Mesenchymal stem cell (in vitro differentiated cells and primary cell): ENCODE data around the gene SYT14.

Experiments used
- DNase-seq: peaks from one replicate; pipeline ENCODE4 v3.0.0-alpha.2; 2013
- H2AFZ ChIP-seq: one replicate; pipeline ENCODE4 v1.6.1; 2013; ENCODE audit warnings: low read depth, mild to moderate bottlenecking, control low read depth, inconsistent platforms, low read length, moderate library complexity
- H2AK5ac ChIP-seq: 2 replicates; pipeline ENCODE4 v1.6.1; 2013; ENCODE audit warnings: low read length, moderate library complexity, mild to moderate bottlenecking, inconsistent platforms; ENCODE audit not compliant: severe bottlenecking
- H2BK120ac ChIP-seq: one replicate; pipeline ENCODE4 v1.6.1; 2013; ENCODE audit warnings: low read depth, mild to moderate bottlenecking, inconsistent platforms, low read length, moderate library complexity
- H2BK12ac ChIP-seq, 2 experiments: one replicate each; pipeline ENCODE4 v1.6.1; 2013; ENCODE audit warnings: inconsistent platforms in 2 of 2, low read length in 2 of 2, mild to moderate bottlenecking in 2 of 2, moderate library complexity in 2 of 2, control low read depth in 1 of 2
- H2BK15ac ChIP-seq: one replicate; pipeline ENCODE4 v1.6.1; 2013; ENCODE audit warnings: mild to moderate bottlenecking, low read depth, inconsistent platforms; ENCODE audit not compliant: poor library complexity, severe bottlenecking
- H2BK5ac ChIP-seq: 2 replicates; pipeline ENCODE4 v1.6.1; 2013; ENCODE audit warnings: low read depth, mild to moderate bottlenecking, low read length, control low read depth, inconsistent platforms; ENCODE audit not compliant: poor library complexity, severe bottlenecking
- H3K14ac ChIP-seq, 2 experiments: one replicate each; pipeline ENCODE4 v1.6.1; 2013; ENCODE audit warnings: inconsistent platforms in 2 of 2, low read length in 2 of 2, control low read depth in 1 of 2, mild to moderate bottlenecking in 1 of 2, moderate library complexity in 1 of 2
- H3K18ac ChIP-seq, 2 experiments: one replicate each; pipeline ENCODE4 v1.6.1; 2013; ENCODE audit warnings: inconsistent platforms in 2 of 2, low read length in 2 of 2, control low read depth in 1 of 2, low read depth in 1 of 2, mild to moderate bottlenecking in 1 of 2
- H3K23ac ChIP-seq, 2 experiments: one replicate each; pipeline ENCODE4 v1.6.1; 2013; ENCODE audit warnings: inconsistent platforms in 2 of 2, low read length in 2 of 2, mild to moderate bottlenecking in 2 of 2, moderate library complexity in 2 of 2, control low read depth in 1 of 2
- H3K27ac ChIP-seq: 2 replicates; pipeline ENCODE4 v1.5.1; 2013; ENCODE audit warnings: mild to moderate bottlenecking, moderate library complexity, low read length, control low read depth, inconsistent platforms; ENCODE audit not compliant: poor library complexity, severe bottlenecking
- H3K27me3 ChIP-seq, 2 experiments: 2 replicates each; pipeline versions ENCODE4 v1.6.1 to v1.7.0; 2013; ENCODE audit warnings: low read length in 2 of 2, mild to moderate bottlenecking in 2 of 2, moderate library complexity in 2 of 2, control low read depth in 1 of 2, inconsistent platforms in 1 of 2; ENCODE audit not compliant: control insufficient read depth in 1 of 2, insufficient read depth in 1 of 2
- H3K36me3 ChIP-seq, 2 experiments: 2 replicates each; pipeline versions ENCODE4 v1.6.1 to v1.7.0; 2013; ENCODE audit warnings: low read length in 2 of 2, control low read depth in 1 of 2, inconsistent platforms in 1 of 2, low read depth in 1 of 2, mild to moderate bottlenecking in 1 of 2; ENCODE audit not compliant: insufficient read depth in 2 of 2, control insufficient read depth in 1 of 2
- H3K4ac ChIP-seq, 2 experiments: one replicate each; pipeline ENCODE4 v1.6.1; 2013; ENCODE audit warnings: inconsistent platforms in 2 of 2, low read length in 2 of 2, mild to moderate bottlenecking in 2 of 2, moderate library complexity in 2 of 2, control low read depth in 1 of 2, low read depth in 1 of 2
- H3K4me1 ChIP-seq: 2 replicates; pipeline ENCODE4 v1.6.1; 2013; ENCODE audit warnings: low read depth, low read length, control low read depth; ENCODE audit not compliant: control insufficient read depth, insufficient read depth
- H3K4me2 ChIP-seq: 2 replicates; pipeline ENCODE4 v1.6.1; 2013; ENCODE audit warnings: low read length, mild to moderate bottlenecking, inconsistent platforms; ENCODE audit not compliant: poor library complexity, severe bottlenecking
- H3K4me3 ChIP-seq, 2 experiments: 2 replicates each; pipeline versions ENCODE4 v1.5.1 to v1.7.0; 2013; ENCODE audit warnings: low read length in 2 of 2, mild to moderate bottlenecking in 2 of 2, control low read depth in 1 of 2, low read depth in 1 of 2; ENCODE audit not compliant: insufficient read depth in 1 of 2
- H3K79me1 ChIP-seq: replicated peaks from 2 replicates; pipeline ENCODE4 v1.6.1; 2013; ENCODE audit warnings: mild to moderate bottlenecking, control low read depth, low read length, inconsistent platforms; ENCODE audit not compliant: poor library complexity, severe bottlenecking
- H3K9ac ChIP-seq: 2 replicates; pipeline ENCODE4 v1.7.0; 2013; ENCODE audit warnings: mild to moderate bottlenecking, low read length, moderate library complexity
- H3K9me3 ChIP-seq: 2 replicates; pipeline ENCODE4 v1.7.0; 2013; ENCODE audit warnings: mild to moderate bottlenecking, low read length; ENCODE audit not compliant: control insufficient read depth
- H4K8ac ChIP-seq: one replicate; pipeline ENCODE4 v1.6.1; 2013; ENCODE audit warnings: inconsistent platforms, mild to moderate bottlenecking, low read length, moderate library complexity
- H4K91ac ChIP-seq: one replicate; pipeline ENCODE4 v1.6.1; 2013; ENCODE audit warnings: mild to moderate bottlenecking, low read length, inconsistent platforms
- WGBS: methylation state at CpG from one replicate; pipeline ENCODE4 v1.1.7; 2013; ENCODE audit warnings: mixed read lengths; 5-methylcytosine and 5-hydroxymethylcytosine counted together

Gene SYT14

GRCh38 chr1:209945377-209945776 lies 7.4 kb downstream of the SYT14 start:
- DNase-seq = no peak
- no peak overlapping the region for H3K23ac ChIP-seq
- H2BK5ac ChIP-seq = no peak overlapping the region
- peaks cover 0 to 10% of the 10 kb centered on the region in 2 experiments for H3K27me3 ChIP-seq
- H3K14ac ChIP-seq = no peak overlapping the region
- H3K27ac ChIP-seq = no peak overlapping the region
- H3K4me1 ChIP-seq = no peaks in the 10 kb centered on the region
- no peak overlapping the region for H2AFZ ChIP-seq
- H3K4me2 ChIP-seq = no peak overlapping the region
- no peak overlapping the region for H3K9ac ChIP-seq
- H3K4ac ChIP-seq = no peak overlapping the region
- no peaks in the 10 kb centered on the region for H3K36me3 ChIP-seq
- no peak overlapping the region for H2BK15ac ChIP-seq
- no peak overlapping the region for H4K8ac ChIP-seq
- H2AK5ac ChIP-seq = no peak overlapping the region
- no peaks in the 10 kb centered on the region for H3K9me3 ChIP-seq
- H2BK12ac ChIP-seq = no peak overlapping the region
- no peak overlapping the region for H2BK120ac ChIP-seq
- 66% methylated on average over 2 of the region's 2 CpGs for WGBS
- H4K91ac ChIP-seq = no peak overlapping the region
- H3K4me3 ChIP-seq = no peak overlapping the region
- peaks cover 6% of the 10 kb centered on the region for H3K79me1 ChIP-seq
- H3K18ac ChIP-seq = no peak overlapping the region

- H4K91ac ChIP-seq = no peak overlapping the region
- no peak overlapping the region for H2AK5ac ChIP-seq
Measured at GRCh38 chr1:209948155-209948554, 10.1 kb downstream of the SYT14 start.

GRCh38 chr1:209956116-209956515 lies 18.1 kb downstream of the SYT14 start:
- peaks cover 0 to 4% of the 10 kb centered on the region in 2 experiments for H3K27me3 ChIP-seq
- H3K14ac ChIP-seq = no peak overlapping the region
- H2BK12ac ChIP-seq = no peak overlapping the region
- no peaks in the 10 kb centered on the region for H3K4me1 ChIP-seq
- H3K9ac ChIP-seq = no peak overlapping the region
- no peak overlapping the region for H3K18ac ChIP-seq
- H2AK5ac ChIP-seq = no peak overlapping the region
- H3K36me3 ChIP-seq = no peaks in the 10 kb centered on the region
- DNase-seq = no peak
- H3K4me3 ChIP-seq = no peak overlapping the region
- H2BK5ac ChIP-seq = no peak overlapping the region
- H4K8ac ChIP-seq = no peak overlapping the region
- H3K27ac ChIP-seq = no peak overlapping the region
- H2BK15ac ChIP-seq = no peak overlapping the region
- H3K23ac ChIP-seq = no peak overlapping the region
- no peak overlapping the region for H4K91ac ChIP-seq
- H3K4me2 ChIP-seq = no peak overlapping the region
- peaks cover 2% of the 10 kb centered on the region for H3K79me1 ChIP-seq
- H2BK120ac ChIP-seq = no peak overlapping the region
- peaks cover 5% of the 10 kb centered on the region for H3K9me3 ChIP-seq
- WGBS = no CpG with 5 or more reads among the region's 2 CpGs
- H3K4ac ChIP-seq = no peak overlapping the region
- no peak overlapping the region for H2AFZ ChIP-seq

More at GRCh38 chr1:209948155-209948554, 10.1 kb downstream of the SYT14 start:
- no peak overlapping the region for H3K18ac ChIP-seq
- 100% methylated on average over 1 of the region's 3 CpGs for WGBS
- H2BK12ac ChIP-seq = no peak overlapping the region
- H2BK120ac ChIP-seq = no peak overlapping the region
- H3K23ac ChIP-seq = no peak overlapping the region
- no peaks in the 10 kb centered on the region for H3K9me3 ChIP-seq
- no peak for DNase-seq
- H3K9ac ChIP-seq = no peak overlapping the region
- no peak overlapping the region for H4K8ac ChIP-seq
- no peak overlapping the region for H2BK15ac ChIP-seq
- H3K4ac ChIP-seq = no peak overlapping the region
- H3K4me2 ChIP-seq = no peak overlapping the region
- no peak overlapping the region for H3K4me3 ChIP-seq
- H3K79me1 ChIP-seq = peaks cover 8% of the 10 kb centered on the region
- no peaks in the 10 kb centered on the region for H3K36me3 ChIP-seq
- H3K27me3 ChIP-seq = no peaks in the 10 kb centered on the region
- H2AFZ ChIP-seq = no peak overlapping the region
- H3K27ac ChIP-seq = no peak overlapping the region
- H2BK5ac ChIP-seq = no peak overlapping the region
- no peak overlapping the region for H3K14ac ChIP-seq
- H3K4me1 ChIP-seq = no peaks in the 10 kb centered on the region

GRCh38 chr1:209959623-209960022 lies 21.6 kb downstream of the SYT14 start:
- Histone ChIP-seq H3K27ac (no peak overlapping the region), H3K23ac (no peak overlapping the region), H3K4me1 (no peaks in the 10 kb centered on the region), H2BK15ac (no peak overlapping the region), H3K79me1 (no peaks in the 10 kb centered on the region), H3K36me3 (no peaks in the 10 kb centered on the region), H2BK5ac (no peak overlapping the region), H3K4ac (no peak overlapping the region), H2AK5ac (no peak overlapping the region), H3K14ac (no peak overlapping the region), H3K9ac (no peak overlapping the region), H3K4me2 (no peak overlapping the region), H3K4me3 (no peak overlapping the region), H3K18ac (no peak overlapping the region), H2BK12ac (no peak overlapping the region), H4K8ac (no peak overlapping the region), H3K27me3 (peaks cover 0 to 4% of the 10 kb centered on the region in 2 experiments), H4K91ac (no peak overlapping the region), H2BK120ac (no peak overlapping the region), H3K9me3 (peaks cover 5% of the 10 kb centered on the region), H2AFZ (no peak overlapping the region)
- WGBS = no CpG with 5 or more reads among the region's 2 CpGs
- no peak for DNase-seq
